SK-N-SH treated with all-trans-retinoic acid at 6 μM for 48 hours (cell line): ENCODE results near the gene PTPRT.

Experiments used
- ATAC-seq: fragments of 200-7000 bp; cut with Tn5 transposase; 3 replicates; pipeline ENCODE4 v1.9.1; 2020; ENCODE audit warnings: mild to moderate bottlenecking, moderate library complexity
- ARNTL ChIP-seq: fragments of 450-650 bp; formaldehyde crosslinking; IDR thresholded peaks from 2 replicates; pipeline ENCODE4 v1.5.0; 2020; ENCODE audit warnings: low read depth, mild to moderate bottlenecking, moderate library complexity, borderline replicate concordance
- BACH2 ChIP-seq: fragments of 250-450 bp; sonication (Bioruptor Pico); IDR thresholded peaks from 2 replicates; pipeline ENCODE4 v1.9.0; 2021; ENCODE audit warnings: mild to moderate bottlenecking, borderline replicate concordance
- CSDC2 ChIP-seq: fragments of 250-450 bp; sonication (Bioruptor Pico); IDR thresholded peaks from 2 replicates; pipeline ENCODE4 v1.5.0; 2020; ENCODE audit warnings: mild to moderate bottlenecking, moderate library complexity
- ESRRG ChIP-seq: fragments of 250-450 bp; sonication (Bioruptor Pico); IDR thresholded peaks from 2 replicates; pipeline ENCODE4 v1.6.1; 2021; ENCODE audit warnings: mild to moderate bottlenecking
- GLIS3 ChIP-seq: fragments of 250-450 bp; sonication (Bioruptor Pico); IDR thresholded peaks from 2 replicates; pipeline ENCODE4 v1.5.0; 2020; ENCODE audit warnings: mild to moderate bottlenecking, moderate library complexity
- ISL1 ChIP-seq: fragments of 250-450 bp; sonication (Bioruptor Pico); IDR thresholded peaks from 2 replicates; pipeline ENCODE4 v2.1.2; 2022; ENCODE audit warnings: mild to moderate bottlenecking, moderate library complexity
- OSR1 ChIP-seq: fragments of 250-450 bp; sonication (Bioruptor Pico); IDR thresholded peaks from 2 replicates; pipeline ENCODE4 v1.8.0; 2022; ENCODE audit warnings: moderate library complexity, mild to moderate bottlenecking, inconsistent platforms
- PPARA ChIP-seq: fragments of 250-450 bp; sonication (Bioruptor Pico); IDR thresholded peaks from 2 replicates; pipeline ENCODE4 v1.5.0; 2020; ENCODE audit warnings: mild to moderate bottlenecking, borderline replicate concordance
- RARB ChIP-seq: fragments of 250-450 bp; sonication (Bioruptor Pico); IDR thresholded peaks from 2 replicates; pipeline ENCODE4 v1.8.0; 2021; ENCODE audit warnings: mild to moderate bottlenecking, moderate library complexity
- SNAI2 ChIP-seq: fragments of 250-450 bp; sonication (Bioruptor Pico); IDR thresholded peaks from 2 replicates; pipeline ENCODE4 v1.5.0; 2020; ENCODE audit warnings: mild to moderate bottlenecking, moderate library complexity
- TCF4 ChIP-seq: fragments of 250-450 bp; sonication (Bioruptor Pico); IDR thresholded peaks from 2 replicates; pipeline ENCODE4 v1.8.0; 2021; ENCODE audit warnings: mild to moderate bottlenecking, moderate library complexity, borderline replicate concordance
- TOX ChIP-seq: fragments of 250-450 bp; sonication (Bioruptor Pico); IDR thresholded peaks from 2 replicates; pipeline ENCODE4 v1.8.0; 2021; ENCODE audit warnings: mild to moderate bottlenecking, moderate library complexity, borderline replicate concordance
- ZC3H10 ChIP-seq: fragments of 250-450 bp; sonication (Bioruptor Pico); IDR thresholded peaks from 2 replicates; pipeline ENCODE4 v1.5.1; 2021; ENCODE audit warnings: mild to moderate bottlenecking, moderate library complexity
- ZFP3 ChIP-seq: fragments of 250-450 bp; sonication (Bioruptor Pico); IDR thresholded peaks from 2 replicates; pipeline ENCODE4 v1.5.0; 2020; ENCODE audit warnings: mild to moderate bottlenecking, moderate library complexity
- ZFP30 ChIP-seq: fragments of 450-650 bp; formaldehyde crosslinking; IDR thresholded peaks from 2 replicates; pipeline ENCODE4 v1.5.0; 2022; ENCODE audit warnings: mild to moderate bottlenecking, moderate library complexity
- ZNF565 ChIP-seq: fragments of 450-650 bp; formaldehyde crosslinking; conservative IDR thresholded peaks from 2 replicates; pipeline ENCODE4 v1.5.0; 2020; ENCODE audit warnings: low read depth, mild to moderate bottlenecking, moderate library complexity
- ZNF70 ChIP-seq: fragments of 450-650 bp; formaldehyde crosslinking; IDR thresholded peaks from 2 replicates; pipeline ENCODE4 v1.5.0; 2020; ENCODE audit warnings: mild to moderate bottlenecking, moderate library complexity
- ZNF8 ChIP-seq: fragments of 450-650 bp; formaldehyde crosslinking; IDR thresholded peaks from 2 replicates; pipeline ENCODE4 v1.5.0; 2020; ENCODE audit warnings: mild to moderate bottlenecking, moderate library complexity
- TF ChIP-seq, protein P1 (sequence below): fragments of 250-450 bp; sonication (Bioruptor Pico); IDR thresholded peaks from 2 replicates; pipeline ENCODE4 v1.5.1; 2021; ENCODE audit warnings: mild to moderate bottlenecking, moderate library complexity
- TF ChIP-seq, protein P2 (sequence below): fragments of 250-450 bp; sonication (Bioruptor Pico); IDR thresholded peaks from 2 replicates; pipeline ENCODE4 v1.8.0; 2021; ENCODE audit warnings: low read depth, mild to moderate bottlenecking, moderate library complexity, borderline replicate concordance
- TF ChIP-seq, protein P3 (sequence below): fragments of 250-450 bp; sonication (Bioruptor Pico); IDR thresholded peaks from 2 replicates; pipeline ENCODE4 v1.5.0; 2020; ENCODE audit warnings: mild to moderate bottlenecking, moderate library complexity
- TF ChIP-seq, protein P4 (sequence below): fragments of 250-450 bp; sonication (Bioruptor Pico); IDR thresholded peaks from 2 replicates; pipeline ENCODE4 v1.8.0; 2020; ENCODE audit warnings: mild to moderate bottlenecking, moderate library complexity, borderline replicate concordance
- TF ChIP-seq, protein P5 (sequence below): fragments of 250-450 bp; sonication (Bioruptor Pico); IDR thresholded peaks from 2 replicates; pipeline ENCODE4 v1.5.1; 2020; ENCODE audit warnings: low read depth, mild to moderate bottlenecking, moderate library complexity

The PTPRT gene

DNA sequence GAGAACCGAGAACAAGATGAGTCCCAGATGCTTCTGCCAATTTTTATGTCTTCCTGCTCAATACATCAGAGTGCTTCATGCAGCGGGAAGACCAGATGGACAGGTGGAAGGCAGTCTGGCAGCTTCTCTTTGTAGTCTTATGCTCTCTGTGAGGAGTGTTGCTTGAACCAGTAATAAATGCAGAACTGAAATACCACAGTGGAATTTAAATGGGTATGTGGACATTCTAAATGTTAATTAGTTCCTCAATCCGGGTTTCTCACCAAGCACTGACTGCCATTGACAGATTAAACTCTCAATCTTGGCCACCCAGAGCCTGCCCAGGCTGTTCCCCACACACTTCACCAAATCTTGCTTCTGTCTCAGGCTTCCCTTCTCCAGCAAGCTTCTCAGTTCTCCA is 876.0 kb downstream of the PTPRT start (continued):
- no peak for TF ChIP-seq ZFP30 (CRISPR knock-in tag)
- no peak for TF ChIP-seq RARB (CRISPR knock-in tag)
- TF ChIP-seq GLIS3 (CRISPR knock-in tag), result no peak
- no peak for TF ChIP-seq TCF4 (CRISPR knock-in tag)
- TF ChIP-seq ZNF8 (CRISPR knock-in tag), result no peak
- TF ChIP-seq OSR1 (CRISPR knock-in tag), result no peak
- no peak for TF ChIP-seq ZC3H10
- TF ChIP-seq ZFP3, result no peak
- TF ChIP-seq BACH2 (CRISPR knock-in tag), result no peak
- no peak for TF ChIP-seq SNAI2
- no peak for TF ChIP-seq ESRRG
- TF ChIP-seq PPARA (CRISPR knock-in tag), result no peak
- TF ChIP-seq, protein P1, sequence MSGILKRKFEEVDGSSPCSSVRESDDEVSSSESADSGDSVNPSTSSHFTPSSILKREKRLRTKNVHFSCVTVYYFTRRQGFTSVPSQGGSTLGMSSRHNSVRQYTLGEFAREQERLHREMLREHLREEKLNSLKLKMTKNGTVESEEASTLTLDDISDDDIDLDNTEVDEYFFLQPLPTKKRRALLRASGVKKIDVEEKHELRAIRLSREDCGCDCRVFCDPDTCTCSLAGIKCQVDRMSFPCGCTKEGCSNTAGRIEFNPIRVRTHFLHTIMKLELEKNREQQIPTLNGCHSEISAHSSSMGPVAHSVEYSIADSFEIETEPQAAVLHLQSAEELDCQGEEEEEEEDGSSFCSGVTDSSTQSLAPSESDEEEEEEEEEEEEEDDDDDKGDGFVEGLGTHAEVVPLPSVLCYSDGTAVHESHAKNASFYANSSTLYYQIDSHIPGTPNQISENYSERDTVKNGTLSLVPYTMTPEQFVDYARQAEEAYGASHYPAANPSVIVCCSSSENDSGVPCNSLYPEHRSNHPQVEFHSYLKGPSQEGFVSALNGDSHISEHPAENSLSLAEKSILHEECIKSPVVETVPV, result no peak

DNA sequence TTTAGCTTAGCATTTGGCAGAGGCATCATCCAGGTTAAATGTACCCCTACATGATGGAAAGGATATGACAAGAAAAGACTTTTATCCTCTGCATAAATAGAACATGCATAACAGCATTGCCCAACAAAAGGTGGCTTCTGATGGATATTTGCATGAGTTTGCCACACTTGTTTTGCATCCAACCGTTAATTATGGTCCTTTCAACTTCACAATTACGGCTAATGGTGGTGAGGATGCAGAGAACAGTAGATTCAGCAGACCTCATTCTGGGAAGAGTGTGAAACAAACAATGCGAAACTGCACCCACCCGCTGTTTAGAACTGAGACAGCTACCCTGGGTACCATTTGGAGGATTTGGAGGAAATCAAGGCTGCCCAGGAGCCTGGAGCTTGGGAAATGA is 880.7 kb downstream of the PTPRT start:
- TF ChIP-seq ZFP3, result no peak
- TF ChIP-seq, protein P2, sequence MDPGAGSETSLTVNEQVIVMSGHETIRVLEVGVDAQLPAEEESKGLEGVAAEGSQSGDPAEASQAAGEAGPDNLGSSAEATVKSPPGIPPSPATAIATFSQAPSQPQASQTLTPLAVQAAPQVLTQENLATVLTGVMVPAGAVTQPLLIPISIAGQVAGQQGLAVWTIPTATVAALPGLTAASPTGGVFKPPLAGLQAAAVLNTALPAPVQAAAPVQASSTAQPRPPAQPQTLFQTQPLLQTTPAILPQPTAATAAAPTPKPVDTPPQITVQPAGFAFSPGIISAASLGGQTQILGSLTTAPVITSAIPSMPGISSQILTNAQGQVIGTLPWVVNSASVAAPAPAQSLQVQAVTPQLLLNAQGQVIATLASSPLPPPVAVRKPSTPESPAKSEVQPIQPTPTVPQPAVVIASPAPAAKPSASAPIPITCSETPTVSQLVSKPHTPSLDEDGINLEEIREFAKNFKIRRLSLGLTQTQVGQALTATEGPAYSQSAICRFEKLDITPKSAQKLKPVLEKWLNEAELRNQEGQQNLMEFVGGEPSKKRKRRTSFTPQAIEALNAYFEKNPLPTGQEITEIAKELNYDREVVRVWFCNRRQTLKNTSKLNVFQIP (CRISPR knock-in tag), result no peak
- no peak for TF ChIP-seq ZC3H10
- no peak for TF ChIP-seq PPARA (CRISPR knock-in tag)
- TF ChIP-seq, all 23 proteins: peak for 0
- no peak for ATAC-seq

DNA sequence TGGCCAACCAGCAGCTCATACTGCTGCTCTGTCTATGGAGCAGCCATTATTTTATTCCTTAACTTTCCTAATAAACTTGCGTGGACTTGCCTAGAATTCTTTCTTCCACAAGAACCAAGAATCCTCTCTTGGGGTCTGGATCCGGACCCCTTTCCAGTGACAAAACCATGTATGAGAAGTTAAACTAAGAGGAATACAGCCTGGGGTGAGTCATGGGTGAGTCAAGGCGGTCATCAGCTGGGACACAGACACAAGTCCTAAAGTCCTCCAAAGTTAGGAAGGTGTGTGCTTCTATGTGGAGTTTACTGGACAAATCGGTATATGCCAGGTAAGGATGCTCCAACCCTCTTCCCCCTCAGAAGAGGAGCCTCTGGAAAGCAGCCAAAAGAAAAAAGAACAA is 881.5 kb downstream of the PTPRT start:
- TF ChIP-seq, protein P3, sequence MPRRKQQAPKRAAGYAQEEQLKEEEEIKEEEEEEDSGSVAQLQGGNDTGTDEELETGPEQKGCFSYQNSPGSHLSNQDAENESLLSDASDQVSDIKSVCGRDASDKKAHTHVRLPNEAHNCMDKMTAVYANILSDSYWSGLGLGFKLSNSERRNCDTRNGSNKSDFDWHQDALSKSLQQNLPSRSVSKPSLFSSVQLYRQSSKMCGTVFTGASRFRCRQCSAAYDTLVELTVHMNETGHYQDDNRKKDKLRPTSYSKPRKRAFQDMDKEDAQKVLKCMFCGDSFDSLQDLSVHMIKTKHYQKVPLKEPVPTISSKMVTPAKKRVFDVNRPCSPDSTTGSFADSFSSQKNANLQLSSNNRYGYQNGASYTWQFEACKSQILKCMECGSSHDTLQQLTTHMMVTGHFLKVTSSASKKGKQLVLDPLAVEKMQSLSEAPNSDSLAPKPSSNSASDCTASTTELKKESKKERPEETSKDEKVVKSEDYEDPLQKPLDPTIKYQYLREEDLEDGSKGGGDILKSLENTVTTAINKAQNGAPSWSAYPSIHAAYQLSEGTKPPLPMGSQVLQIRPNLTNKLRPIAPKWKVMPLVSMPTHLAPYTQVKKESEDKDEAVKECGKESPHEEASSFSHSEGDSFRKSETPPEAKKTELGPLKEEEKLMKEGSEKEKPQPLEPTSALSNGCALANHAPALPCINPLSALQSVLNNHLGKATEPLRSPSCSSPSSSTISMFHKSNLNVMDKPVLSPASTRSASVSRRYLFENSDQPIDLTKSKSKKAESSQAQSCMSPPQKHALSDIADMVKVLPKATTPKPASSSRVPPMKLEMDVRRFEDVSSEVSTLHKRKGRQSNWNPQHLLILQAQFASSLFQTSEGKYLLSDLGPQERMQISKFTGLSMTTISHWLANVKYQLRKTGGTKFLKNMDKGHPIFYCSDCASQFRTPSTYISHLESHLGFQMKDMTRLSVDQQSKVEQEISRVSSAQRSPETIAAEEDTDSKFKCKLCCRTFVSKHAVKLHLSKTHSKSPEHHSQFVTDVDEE, result no peak
- TF ChIP-seq TOX (CRISPR knock-in tag) (no peak), RARB (CRISPR knock-in tag) (no peak), ZNF70 (CRISPR knock-in tag) (no peak), ZC3H10 (no peak), GLIS3 (CRISPR knock-in tag) (no peak), ARNTL (CRISPR knock-in tag) (no peak), CSDC2 (CRISPR knock-in tag) (no peak)
- TF ChIP-seq, protein P4, sequence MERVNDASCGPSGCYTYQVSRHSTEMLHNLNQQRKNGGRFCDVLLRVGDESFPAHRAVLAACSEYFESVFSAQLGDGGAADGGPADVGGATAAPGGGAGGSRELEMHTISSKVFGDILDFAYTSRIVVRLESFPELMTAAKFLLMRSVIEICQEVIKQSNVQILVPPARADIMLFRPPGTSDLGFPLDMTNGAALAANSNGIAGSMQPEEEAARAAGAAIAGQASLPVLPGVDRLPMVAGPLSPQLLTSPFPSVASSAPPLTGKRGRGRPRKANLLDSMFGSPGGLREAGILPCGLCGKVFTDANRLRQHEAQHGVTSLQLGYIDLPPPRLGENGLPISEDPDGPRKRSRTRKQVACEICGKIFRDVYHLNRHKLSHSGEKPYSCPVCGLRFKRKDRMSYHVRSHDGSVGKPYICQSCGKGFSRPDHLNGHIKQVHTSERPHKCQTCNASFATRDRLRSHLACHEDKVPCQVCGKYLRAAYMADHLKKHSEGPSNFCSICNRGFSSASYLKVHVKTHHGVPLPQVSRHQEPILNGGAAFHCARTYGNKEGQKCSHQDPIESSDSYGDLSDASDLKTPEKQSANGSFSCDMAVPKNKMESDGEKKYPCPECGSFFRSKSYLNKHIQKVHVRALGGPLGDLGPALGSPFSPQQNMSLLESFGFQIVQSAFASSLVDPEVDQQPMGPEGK, result no peak
- TF ChIP-seq, protein P1, result no peak
- no peak for ATAC-seq

DNA sequence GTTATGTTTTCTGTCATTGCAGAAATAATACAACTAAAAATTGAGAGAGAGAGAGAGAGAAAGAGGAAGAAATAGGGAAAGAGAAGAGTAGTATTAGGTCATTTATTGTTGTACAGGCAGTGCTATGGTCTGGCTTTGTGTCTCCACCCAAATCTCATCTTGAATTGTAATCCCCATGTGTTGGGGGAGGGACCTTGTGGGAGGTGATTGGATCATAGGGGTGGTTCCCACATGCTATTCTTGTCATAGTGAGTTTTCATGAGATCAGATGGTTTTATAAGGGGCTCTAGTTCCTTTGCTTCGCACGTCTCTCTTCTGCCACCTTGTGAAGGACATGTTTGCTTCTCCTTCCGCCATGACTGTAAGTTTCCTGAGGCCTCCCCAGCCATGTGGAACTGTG is 894.1 kb downstream of the PTPRT start:
- no peak for ATAC-seq
- TF ChIP-seq ISL1 (CRISPR knock-in tag) (no peak), PPARA (CRISPR knock-in tag) (no peak), ZNF565 (CRISPR knock-in tag) (no peak), TOX (CRISPR knock-in tag) (no peak), GLIS3 (CRISPR knock-in tag) (no peak), ZFP30 (CRISPR knock-in tag) (no peak), BACH2 (CRISPR knock-in tag) (no peak), ARNTL (CRISPR knock-in tag) (no peak), ZFP3 (no peak), ZNF70 (CRISPR knock-in tag) (no peak), RARB (CRISPR knock-in tag) (no peak)
- TF ChIP-seq, protein P5, sequence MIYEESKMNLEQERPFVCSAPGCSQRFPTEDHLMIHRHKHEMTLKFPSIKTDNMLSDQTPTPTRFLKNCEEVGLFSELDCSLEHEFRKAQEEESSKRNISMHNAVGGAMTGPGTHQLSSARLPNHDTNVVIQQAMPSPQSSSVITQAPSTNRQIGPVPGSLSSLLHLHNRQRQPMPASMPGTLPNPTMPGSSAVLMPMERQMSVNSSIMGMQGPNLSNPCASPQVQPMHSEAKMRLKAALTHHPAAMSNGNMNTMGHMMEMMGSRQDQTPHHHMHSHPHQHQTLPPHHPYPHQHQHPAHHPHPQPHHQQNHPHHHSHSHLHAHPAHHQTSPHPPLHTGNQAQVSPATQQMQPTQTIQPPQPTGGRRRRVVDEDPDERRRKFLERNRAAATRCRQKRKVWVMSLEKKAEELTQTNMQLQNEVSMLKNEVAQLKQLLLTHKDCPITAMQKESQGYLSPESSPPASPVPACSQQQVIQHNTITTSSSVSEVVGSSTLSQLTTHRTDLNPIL (CRISPR knock-in tag), result no peak
- TF ChIP-seq, protein P3, result no peak
